K562 (cell line): ENCODE data around the gene CLASP2. TPM values are rescaled to one million over a fixed set of nuclear protein-coding genes. Genes with fewer than 3 reads are reported as not detected.

Experiments used
- CAMTA2 ChIP-seq: fragments of 250-450 bp; sonication (Bioruptor Pico); conservative IDR thresholded peaks from 2 replicates; pipeline ENCODE4 v1.5.1; 2022
- CTCF ChIP-seq, 3 experiments: IDR thresholded peaks in 2 of 3; conservative IDR thresholded peaks in 1 of 3; 2 replicates each; pipeline ENCODE4 v1.5.1; 2011 to 2012; ENCODE audit warnings: low read length in 3 of 3, mild to moderate bottlenecking in 3 of 3, control low read depth in 2 of 3, improper control_type of control experiment in 1 of 3, inconsistent platforms in 1 of 3, low read depth in 1 of 3, mixed read lengths in 1 of 3, moderate library complexity in 1 of 3; ENCODE audit not compliant: insufficient read depth in 2 of 3
- GMEB1 ChIP-seq: fragments of 250-450 bp; sonication (Bioruptor Pico); IDR thresholded peaks from 2 replicates; pipeline ENCODE4 v1.4.0; 2020; ENCODE audit warnings: mild to moderate bottlenecking
- ILF3 ChIP-seq: fragments of 450-650 bp; IDR thresholded peaks from 2 replicates; pipeline ENCODE4 v1.6.1; 2018; ENCODE audit warnings: antibody characterized with exemption, mild to moderate bottlenecking, moderate library complexity, borderline replicate concordance
- IRF1 ChIP-seq: sonication (generic); formaldehyde crosslinking; IDR thresholded peaks from 2 replicates; pipeline ENCODE4 v1.8.0; 2022; ENCODE audit warnings: missing genetic modification reagents, mild to moderate bottlenecking, borderline replicate concordance
- MIER1 ChIP-seq: fragments of 450-650 bp; IDR thresholded peaks from 2 replicates; pipeline ENCODE4 v1.6.1; 2016; ENCODE audit warnings: antibody characterized with exemption, mild to moderate bottlenecking, low read depth
- POLR2G ChIP-seq: fragments of 200-400 bp; formaldehyde crosslinking; IDR thresholded peaks from 2 replicates; pipeline ENCODE4 v1.6.1; 2017; ENCODE audit warnings: low read depth, mild to moderate bottlenecking, antibody characterized with exemption, low read length, moderate library complexity
- PTBP1 ChIP-seq: fragments of 200-400 bp; formaldehyde crosslinking; IDR thresholded peaks from 2 replicates; pipeline ENCODE4 v1.6.1; 2017; ENCODE audit warnings: low read depth, low read length
- RFX7 ChIP-seq: fragments of 250-450 bp; sonication (Bioruptor Pico); IDR thresholded peaks from 2 replicates; pipeline ENCODE4 v1.5.1; 2021; ENCODE audit warnings: mild to moderate bottlenecking
- U2AF1 ChIP-seq: fragments of 200-400 bp; formaldehyde crosslinking; optimal IDR thresholded peaks from 2 replicates; pipeline ENCODE3; 2017; ENCODE audit warnings: mild to moderate bottlenecking, low read depth, low read length, moderate library complexity
- XRCC5 ChIP-seq: fragments of 200-400 bp; formaldehyde crosslinking; IDR thresholded peaks from 2 replicates; pipeline ENCODE4 v1.6.1; 2017; ENCODE audit warnings: low read depth, mild to moderate bottlenecking, low read length
- ZBTB5 ChIP-seq: fragments of 450-650 bp; IDR thresholded peaks from 2 replicates; pipeline ENCODE4 v1.6.1; 2017; ENCODE audit warnings: antibody characterized with exemption
- ZFP36 ChIP-seq: fragments of 150-350 bp; IDR thresholded peaks from 2 replicates; pipeline ENCODE4 v1.6.1; 2018; ENCODE audit warnings: low read length, low read depth; ENCODE audit not compliant: partially characterized antibody
- ZNF316 ChIP-seq: fragments of 450-650 bp; IDR thresholded peaks from 2 replicates; pipeline ENCODE4 v1.6.1; 2016
- ZNF384 ChIP-seq: IDR thresholded peaks from 2 replicates; pipeline ENCODE4 v1.6.1; 2012; ENCODE audit warnings: low read depth, low read length, improper control_type of control experiment
- ZNF41 ChIP-seq: fragments of 250-450 bp; sonication (Bioruptor Pico); conservative IDR thresholded peaks from 2 replicates; pipeline ENCODE4 v1.4.0; 2020; ENCODE audit warnings: mild to moderate bottlenecking
- ZNF444 ChIP-seq: fragments of 250-450 bp; sonication (Bioruptor Pico); IDR thresholded peaks from 2 replicates; pipeline ENCODE4 v1.4.0; 2020; ENCODE audit warnings: mild to moderate bottlenecking, moderate library complexity
- ZNF551 ChIP-seq: fragments of 250-450 bp; sonication (Bioruptor Pico); IDR thresholded peaks from 2 replicates; pipeline ENCODE4 v1.5.0; 2021; ENCODE audit warnings: mild to moderate bottlenecking, moderate library complexity
- polyA plus RNA-seq, 8 experiments: library from polyadenylated mRNA; depleted of rRNA in 4 of 8; stranded (reverse) in 5 of 8; unstranded in 3 of 8; fragments of >200 nt; fragmentation: Nextera tagmentation in 2 of 8; fragmentation: Illumina TruSeq in 1 of 8; extraction: Ambion mirVana in 2 of 8; extraction: Trizol in 1 of 8; gene quantifications; 2 replicates each; pipeline versions ENCODE4 v1.2.1 to v1.2.3, GENCODE V29; 2011 to 2014; ENCODE audit warnings: inconsistent platforms in 1 of 8, missing spikeins in 1 of 8
- total RNA-seq, 7 experiments: library from RNA; depleted of rRNA in 6 of 7; stranded (reverse); fragments of >200 nt in 6 of 7; fragmentation: Illumina TruSeq in 2 of 7; extraction: Trizol in 2 of 7; gene quantifications; 2 replicates each; pipeline versions ENCODE4 v1.2.1 to v1.2.3, GENCODE V29; 2011 to 2021; ENCODE audit warnings: low replicate concordance in 1 of 7

Gene CLASP2
- total and polyA plus RNA-seq, 9 of the 15 experiments (the other 6 are each of a cell fraction or from before 2014, with no cell fraction given), result 13.5 to 107 (median 71.8) TPM

- no peak for TF ChIP-seq GMEB1 (CRISPR knock-in tag)
- no peak for TF ChIP-seq ZNF551 (CRISPR knock-in tag)
- no peak for TF ChIP-seq XRCC5
- TF ChIP-seq ILF3, result no peak
- no peak for TF ChIP-seq CAMTA2 (CRISPR knock-in tag)
- no peak for TF ChIP-seq PTBP1
- TF ChIP-seq ZFP36, result peak; percentile 73
- TF ChIP-seq U2AF1, result no peak
- no peak for TF ChIP-seq ZNF41 (CRISPR knock-in tag)
- no peak for TF ChIP-seq POLR2G
- no peak for TF ChIP-seq ZNF384
- no peak for TF ChIP-seq ZNF444 (CRISPR knock-in tag)
- no peak for TF ChIP-seq ZNF316
- no peak for TF ChIP-seq RFX7 (CRISPR knock-in tag)
- TF ChIP-seq IRF1, result no peak
- no peak for TF ChIP-seq ZBTB5
- no peak for TF ChIP-seq MIER1
- TF ChIP-seq CTCF (IDR thresholded peaks at IDR 0.05 in 2 of 3, conservative IDR thresholded peaks at IDR 0.05 in 1 of 3; ENCODE audit: insufficient read depth in 2 of 3, low read depth in 1 of 3, low read length in 3 of 3), result no peak
These were observed 58.8 kb downstream of the CLASP2 start (continued) for GRCh38 chr3:33658991-33659848.
